Upper lobe of left lung (tissue), 4 donors: ENCODE measurements around the gene CHAF1A.

Experiments used
- EP300 ChIP-seq, 4 donors: sonication (generic); formaldehyde crosslinking; IDR thresholded peaks; one replicate each; pipeline ENCODE4 v1.5.1; 2017; ENCODE audit warnings: antibody characterized with exemption in 4 of 4, control low read depth in 2 of 4
- POLR2A ChIP-seq, 4 donors: fragments of 450-650 bp; IDR thresholded peaks; one replicate each; pipeline ENCODE4 v1.5.1; 2016 to 2017; ENCODE audit warnings: antibody characterized with exemption in 4 of 4, mild to moderate bottlenecking in 2 of 4
- POLR2AphosphoS5 ChIP-seq, 2 donors: sonication (generic); formaldehyde crosslinking; IDR thresholded peaks; one replicate each; pipeline ENCODE4 v1.5.1; 2017; ENCODE audit warnings: antibody characterized with exemption in 2 of 2
- TF ChIP-seq, protein P1 (sequence below), 6 experiments: fragments of 450-650 bp in 4 of 6; fragments of 200-600 bp in 2 of 6; sonication (generic) in 2 of 6; IDR thresholded peaks; one replicate each; pipeline ENCODE4 v1.5.1; 2016 to 2019; ENCODE audit warnings: antibody characterized with exemption in 6 of 6

GRCh38 chr19:4368128-4368820 lies 34.2 kb upstream of the CHAF1A start:
- TF ChIP-seq, protein P1, sequence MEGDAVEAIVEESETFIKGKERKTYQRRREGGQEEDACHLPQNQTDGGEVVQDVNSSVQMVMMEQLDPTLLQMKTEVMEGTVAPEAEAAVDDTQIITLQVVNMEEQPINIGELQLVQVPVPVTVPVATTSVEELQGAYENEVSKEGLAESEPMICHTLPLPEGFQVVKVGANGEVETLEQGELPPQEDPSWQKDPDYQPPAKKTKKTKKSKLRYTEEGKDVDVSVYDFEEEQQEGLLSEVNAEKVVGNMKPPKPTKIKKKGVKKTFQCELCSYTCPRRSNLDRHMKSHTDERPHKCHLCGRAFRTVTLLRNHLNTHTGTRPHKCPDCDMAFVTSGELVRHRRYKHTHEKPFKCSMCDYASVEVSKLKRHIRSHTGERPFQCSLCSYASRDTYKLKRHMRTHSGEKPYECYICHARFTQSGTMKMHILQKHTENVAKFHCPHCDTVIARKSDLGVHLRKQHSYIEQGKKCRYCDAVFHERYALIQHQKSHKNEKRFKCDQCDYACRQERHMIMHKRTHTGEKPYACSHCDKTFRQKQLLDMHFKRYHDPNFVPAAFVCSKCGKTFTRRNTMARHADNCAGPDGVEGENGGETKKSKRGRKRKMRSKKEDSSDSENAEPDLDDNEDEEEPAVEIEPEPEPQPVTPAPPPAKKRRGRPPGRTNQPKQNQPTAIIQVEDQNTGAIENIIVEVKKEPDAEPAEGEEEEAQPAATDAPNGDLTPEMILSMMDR (IDR thresholded peaks at IDR 0.05) = no peak
- TF ChIP-seq POLR2A (IDR thresholded peaks at IDR 0.05) (no peak), POLR2AphosphoS5 (IDR thresholded peaks at IDR 0.05) (no peak), EP300 (IDR thresholded peaks at IDR 0.05) (no peak)
